LNCAP (cell line): ENCODE data around the gene GLYR1.

Source experiments
- CTCF ChIP-seq: fragments of 450-650 bp; IDR thresholded peaks from 2 replicates; pipeline ENCODE4 v1.5.1; 2017; ENCODE audit warnings: mild to moderate bottlenecking

Gene GLYR1

DNA sequence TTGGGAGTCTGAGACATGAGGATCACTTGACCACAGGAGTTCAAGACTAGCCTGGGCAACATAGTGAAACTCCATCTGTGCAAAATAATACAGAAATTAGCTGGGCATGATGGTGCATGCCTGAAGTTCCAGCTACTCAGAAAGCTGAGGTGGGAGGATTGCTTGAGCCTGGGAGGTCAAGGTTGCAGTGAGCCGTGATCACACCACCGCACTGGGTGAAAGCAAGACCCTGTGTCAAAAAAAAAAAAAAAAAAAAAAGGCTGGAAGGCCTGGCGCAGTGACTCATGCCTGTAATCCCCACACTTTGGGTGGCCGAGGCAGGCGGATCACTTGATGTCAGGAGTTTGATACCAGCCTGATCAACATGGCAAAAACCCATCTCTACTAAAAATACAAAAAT lies 8.3 kb upstream of the GLYR1 start:
- no peak for TF ChIP-seq CTCF

DNA sequence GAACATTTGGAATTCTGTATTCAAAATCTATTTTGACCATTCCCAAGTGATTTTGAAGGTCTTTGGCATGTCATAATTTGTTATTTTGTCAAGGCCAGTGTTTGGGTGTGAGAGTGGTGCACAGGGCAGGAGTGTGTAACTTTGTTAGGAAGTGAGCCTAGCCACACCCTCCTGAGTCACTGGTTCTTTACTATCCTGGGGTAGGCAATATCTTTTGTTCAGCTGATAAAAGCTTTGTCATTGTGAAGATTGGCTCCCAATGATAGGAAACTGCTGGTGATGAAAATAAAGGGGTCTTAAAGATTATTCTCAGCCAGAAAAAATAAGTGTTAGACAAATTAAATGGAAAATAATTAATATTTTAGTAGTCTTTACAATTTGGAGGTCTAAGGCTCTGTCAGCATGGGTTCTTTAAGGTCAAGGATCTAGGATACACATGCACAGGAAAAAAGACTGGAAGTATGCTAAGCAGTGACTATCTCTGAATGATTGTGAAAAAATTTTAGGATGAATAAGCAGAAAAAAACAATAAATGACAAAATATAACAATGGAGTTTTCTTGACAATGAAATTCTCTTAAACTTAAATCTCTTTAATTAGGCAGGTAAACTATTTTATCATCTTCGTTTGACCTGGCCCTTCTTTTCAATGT lies 5.3 kb upstream of the GLYR1 start:
- TF ChIP-seq CTCF = no peak

DNA sequence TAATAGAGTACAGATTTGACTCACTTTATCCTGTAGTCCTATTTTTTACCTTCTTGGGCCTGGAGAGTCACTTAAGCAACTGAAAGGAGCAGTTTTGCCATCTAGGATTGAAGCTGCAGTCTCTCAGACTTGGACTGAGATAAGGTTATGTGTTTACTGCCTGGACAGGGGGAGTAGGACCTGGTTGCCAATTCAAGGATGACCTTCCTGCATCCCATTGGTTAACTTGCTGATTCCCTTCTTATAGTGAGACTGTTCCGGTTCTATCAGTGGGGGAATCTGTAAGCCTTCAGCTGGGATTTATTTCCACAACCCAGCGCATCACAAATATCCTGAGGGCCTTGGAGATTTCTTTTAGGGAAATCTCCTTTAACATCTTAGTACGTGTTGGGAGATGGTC lies 3.1 kb upstream of the GLYR1 start:
- TF ChIP-seq CTCF = no peak

DNA sequence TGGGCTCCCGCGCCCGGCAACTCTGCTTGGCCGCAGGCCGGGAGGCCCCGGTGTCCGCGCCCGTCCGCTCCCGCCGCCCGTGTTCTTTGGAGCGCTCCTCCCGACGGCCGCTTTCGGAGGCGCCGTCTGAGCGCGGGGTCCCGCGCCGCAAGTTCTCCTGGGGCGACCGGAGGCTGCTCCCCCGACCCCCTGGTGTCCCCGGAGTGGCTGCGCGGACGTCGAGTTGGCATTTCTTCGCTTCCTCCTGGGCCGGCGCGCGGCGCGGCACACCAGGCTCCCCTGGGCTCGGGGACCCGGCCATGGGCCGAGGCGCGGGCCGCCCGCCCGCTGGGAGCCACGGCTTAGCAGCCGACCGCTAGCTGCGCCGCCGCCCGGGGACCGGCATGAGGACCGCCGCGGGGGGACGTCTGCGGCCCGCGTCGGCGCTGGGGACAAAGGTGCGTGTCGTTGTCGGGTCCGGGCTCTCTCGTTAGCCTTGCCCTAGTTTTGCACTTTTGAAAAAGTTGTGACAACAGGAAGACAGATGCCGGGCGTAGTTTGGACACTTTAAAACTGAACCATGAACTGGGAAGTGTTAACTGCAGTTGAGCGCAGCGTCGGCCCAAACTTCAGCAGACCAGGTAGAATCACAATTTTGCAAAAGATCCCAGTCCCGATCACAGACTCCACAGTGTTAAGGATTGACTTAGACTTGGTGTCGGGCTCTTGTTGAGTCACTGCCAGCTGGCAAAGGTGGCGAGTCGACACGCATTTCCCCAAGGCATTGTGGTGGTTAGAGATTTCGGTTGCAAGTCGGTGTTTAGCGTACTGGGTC lies 893 bp upstream of the GLYR1 start:
- TF ChIP-seq CTCF = no peak

DNA sequence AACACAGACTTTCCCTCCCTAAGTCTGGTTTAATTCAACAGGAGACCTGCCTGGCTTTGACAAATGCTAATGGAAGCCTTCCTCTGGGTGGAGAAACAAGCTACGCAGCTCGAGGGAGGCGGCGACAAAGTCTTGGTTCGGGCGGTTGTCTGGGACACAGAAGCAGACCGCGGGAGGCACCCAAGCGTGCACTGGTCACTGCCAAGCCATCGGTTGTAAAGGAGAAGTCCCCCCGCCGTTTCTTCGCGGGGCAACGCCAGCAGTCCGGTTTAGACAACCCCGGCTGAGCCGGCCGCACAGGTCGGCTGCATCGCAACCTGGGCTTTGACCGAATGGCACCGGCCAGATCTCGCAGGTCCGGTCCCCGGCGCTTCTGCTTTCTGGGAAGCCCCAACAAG lies 586 bp downstream of the GLYR1 start:
- TF ChIP-seq CTCF = no peak

GRCh38 chr16:4840984-4841383 lies 6.1 kb downstream of the GLYR1 start:
- TF ChIP-seq CTCF = no peak

DNA sequence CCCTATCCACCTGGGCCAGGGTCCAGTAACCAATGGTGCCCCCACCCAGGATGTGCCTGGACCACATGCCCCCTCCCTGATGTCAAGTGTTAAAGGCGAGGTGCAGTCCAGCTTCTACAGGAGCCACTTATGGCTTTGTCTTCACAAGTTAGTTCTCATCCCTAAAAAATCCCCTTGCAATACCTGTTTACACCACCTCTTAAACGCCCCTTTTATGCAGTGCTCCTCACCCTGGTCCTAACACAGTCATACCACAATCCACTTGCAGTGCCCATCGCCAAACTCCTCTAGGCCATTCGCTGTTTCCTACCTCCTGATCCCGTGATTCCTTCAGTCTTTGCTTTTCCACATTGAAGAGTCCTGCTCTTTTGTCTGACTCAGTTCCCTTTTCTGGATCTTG lies 7.1 kb downstream of the GLYR1 start:
- TF ChIP-seq CTCF = no peak
